H9 (cell line): ENCODE data around the gene IFNA5. TPM values are rescaled to one million over a fixed set of nuclear protein-coding genes. Genes with fewer than 3 reads are reported as not detected.
A peak's percentile ranks its signal among the peaks of the same experiment; 100 is the strongest.

ENCODE experiments used
- DNase-seq: peaks from one replicate; pipeline ENCODE4 v3.0.0-alpha.2; 2017
- H2AFZ ChIP-seq: one replicate; pipeline ENCODE4 v1.6.1; 2013; ENCODE audit warnings: mild to moderate bottlenecking, low read length, control low read depth, moderate library complexity
- H2AK5ac ChIP-seq: 2 replicates; pipeline ENCODE4 v1.6.1; 2013; ENCODE audit warnings: low read length, control low read depth, mixed read lengths; ENCODE audit not compliant: insufficient read length
- H2BK120ac ChIP-seq: one replicate; pipeline ENCODE4 v1.6.1; 2013; ENCODE audit warnings: low read depth, mild to moderate bottlenecking, low read length, control low read depth, inconsistent platforms; ENCODE audit not compliant: poor library complexity, severe bottlenecking
- H2BK12ac ChIP-seq: 2 replicates; pipeline ENCODE4 v1.6.1; 2013; ENCODE audit warnings: low read length, control low read depth, mixed read lengths, low read depth; ENCODE audit not compliant: insufficient read length
- H2BK15ac ChIP-seq: 2 replicates; pipeline ENCODE4 v1.6.1; 2013; ENCODE audit warnings: low read depth, low read length, control low read depth
- H2BK20ac ChIP-seq: one replicate; pipeline ENCODE4 v1.6.1; 2013; ENCODE audit warnings: low read depth, mild to moderate bottlenecking, low read length, control low read depth, inconsistent platforms; ENCODE audit not compliant: poor library complexity, severe bottlenecking
- H2BK5ac ChIP-seq: 2 replicates; pipeline ENCODE4 v1.6.1; 2013; ENCODE audit warnings: low read length, control low read depth, mixed read lengths; ENCODE audit not compliant: insufficient read length
- H3K14ac ChIP-seq: 2 replicates; pipeline ENCODE4 v1.6.1; 2013; ENCODE audit warnings: low read length, control low read depth; ENCODE audit not compliant: insufficient read depth
- H3K18ac ChIP-seq: 2 replicates; pipeline ENCODE4 v1.6.1; 2013; ENCODE audit warnings: low read depth, mild to moderate bottlenecking, mixed read lengths, low read length, control low read depth; ENCODE audit not compliant: insufficient read length
- H3K23ac ChIP-seq: 2 replicates; pipeline ENCODE4 v1.6.1; 2013; ENCODE audit warnings: low read length, control low read depth, mixed read lengths, low read depth; ENCODE audit not compliant: insufficient read length
- H3K23me2 ChIP-seq: 2 replicates; pipeline ENCODE4 v1.6.1; 2013; ENCODE audit warnings: low read depth, mild to moderate bottlenecking, mixed read lengths, low read length, control low read depth; ENCODE audit not compliant: insufficient read length, poor library complexity, severe bottlenecking
- H3K27ac ChIP-seq: 2 replicates; pipeline ENCODE4 v1.5.1; 2013; ENCODE audit warnings: low read length, control low read depth, mixed read lengths, low read depth; ENCODE audit not compliant: insufficient read length
- H3K27me3 ChIP-seq: 2 replicates; pipeline ENCODE4 v1.6.1; 2013; ENCODE audit warnings: low read length, control low read depth, inconsistent platforms; ENCODE audit not compliant: insufficient read depth
- H3K4ac ChIP-seq: 2 replicates; pipeline ENCODE4 v1.6.1; 2013; ENCODE audit warnings: low read depth, mild to moderate bottlenecking, control low read depth, inconsistent platforms, low read length, moderate library complexity
- H3K4me1 ChIP-seq: 2 replicates; pipeline ENCODE4 v1.6.1; 2013; ENCODE audit warnings: low read length, control low read depth, inconsistent platforms; ENCODE audit not compliant: insufficient read depth
- H3K4me2 ChIP-seq: 2 replicates; pipeline ENCODE4 v1.6.1; 2013; ENCODE audit warnings: low read length, control low read depth, mixed read lengths; ENCODE audit not compliant: insufficient read length, insufficient read depth
- H3K56ac ChIP-seq: 2 replicates; pipeline ENCODE4 v1.6.1; 2013; ENCODE audit warnings: low read depth, mild to moderate bottlenecking, mixed read lengths, low read length, control low read depth; ENCODE audit not compliant: insufficient read length
- H3K79me1 ChIP-seq: 2 replicates; pipeline ENCODE4 v1.6.1; 2013; ENCODE audit warnings: low read depth, mild to moderate bottlenecking, moderate library complexity, low read length, control low read depth, inconsistent platforms; ENCODE audit not compliant: insufficient read depth, poor library complexity, severe bottlenecking
- H3K79me2 ChIP-seq: 2 replicates; pipeline ENCODE4 v1.6.1; 2013; ENCODE audit warnings: low read length, control low read depth, inconsistent platforms; ENCODE audit not compliant: insufficient read depth
- H3K9ac ChIP-seq: 2 replicates; pipeline ENCODE4 v1.6.1; 2013; ENCODE audit warnings: low read length, control low read depth, mixed read lengths; ENCODE audit not compliant: insufficient read length; ENCODE audit errors: extremely low read depth
- H3K9me3 ChIP-seq: one replicate; pipeline ENCODE4 v1.6.1; 2013; ENCODE audit warnings: low read depth, low read length, inconsistent platforms; ENCODE audit not compliant: control insufficient read depth
- H3T11ph ChIP-seq: one replicate; pipeline ENCODE4 v1.6.1; 2013; ENCODE audit warnings: mild to moderate bottlenecking, low read length, control low read depth, inconsistent platforms
- H4K20me1 ChIP-seq: one replicate; pipeline ENCODE4 v1.6.1; 2013; ENCODE audit not compliant: control insufficient read depth, insufficient read length, insufficient read depth
- H4K5ac ChIP-seq: 2 replicates; pipeline ENCODE4 v1.6.1; 2013; ENCODE audit warnings: low read depth, mild to moderate bottlenecking, mixed read lengths, low read length, control low read depth; ENCODE audit not compliant: insufficient read length
- H4K8ac ChIP-seq: replicated peaks from 2 replicates; pipeline ENCODE4 v1.6.1; 2013; ENCODE audit warnings: low read length, control low read depth, mixed read lengths, low read depth; ENCODE audit not compliant: insufficient read length
- H4K91ac ChIP-seq: 2 replicates; pipeline ENCODE4 v1.6.1; 2013; ENCODE audit warnings: low read depth, mild to moderate bottlenecking, moderate library complexity, mixed read lengths, low read length, control low read depth; ENCODE audit not compliant: insufficient read length
- H3K27ac Mint-ChIP-seq, 3 experiments: 2 replicates in 2 of 3; 3 replicates in 1 of 3; pipeline ENCODE4 v1.8.0; 2020 to 2021; ENCODE audit warnings: mixed read lengths in 3 of 3, mild to moderate bottlenecking in 1 of 3, moderate library complexity in 1 of 3
- H3K27me3 Mint-ChIP-seq: 2 replicates; pipeline ENCODE4 v1.8.0; 2021; ENCODE audit warnings: low read depth, mild to moderate bottlenecking, moderate library complexity, mixed read lengths
- H3K36me3 Mint-ChIP-seq, 3 experiments: 2 replicates in 2 of 3; 3 replicates in 1 of 3; pipeline ENCODE4 v1.8.0; 2020 to 2021; ENCODE audit warnings: low read depth in 3 of 3, mixed read lengths in 3 of 3; ENCODE audit not compliant: insufficient read depth in 1 of 3
- H3K4me1 Mint-ChIP-seq, 2 experiments: 2 replicates each; pipeline ENCODE4 v1.8.0; 2020; ENCODE audit warnings: mixed read lengths in 2 of 2
- H3K4me3 Mint-ChIP-seq, 2 experiments: 2 replicates in 1 of 2; 3 replicates in 1 of 2; pipeline ENCODE4 v1.8.0; 2020 to 2021; ENCODE audit warnings: mild to moderate bottlenecking in 2 of 2, mixed read lengths in 2 of 2, moderate library complexity in 1 of 2
- H3K9me3 Mint-ChIP-seq, 2 experiments: 2 replicates in 1 of 2; 3 replicates in 1 of 2; pipeline ENCODE4 v1.8.0; 2020; ENCODE audit warnings: mild to moderate bottlenecking in 2 of 2, mixed read lengths in 2 of 2, moderate library complexity in 1 of 2
- WGBS: extraction: QIAGEN DNeasy Blood & Tissue Kit; methylation state at CpG from one replicate; pipeline ENCODE4 v1.1.7; 2013; ENCODE audit warnings: missing lambda C conversion rate, low lambda C conversion rate, mixed read lengths; ENCODE audit not compliant: insufficient read length; ENCODE audit errors: extremely low coverage; 5-methylcytosine and 5-hydroxymethylcytosine counted together
- total RNA-seq: library from RNA; stranded (reverse); gene quantifications from 2 replicates; pipeline ENCODE4 v1.2.1, GENCODE V29; 2021
- TF ChIP-seq, protein P1 (sequence below): fragments of 200-600 bp; sonication (generic); conservative IDR thresholded peaks from 3 replicates; pipeline ENCODE4 v1.8.0; 2021; ENCODE audit warnings: antibody characterized with exemption, mild to moderate bottlenecking

The IFNA5 gene
- total RNA-seq, 1 experiment from 2014 or later, result not detected

DNA sequence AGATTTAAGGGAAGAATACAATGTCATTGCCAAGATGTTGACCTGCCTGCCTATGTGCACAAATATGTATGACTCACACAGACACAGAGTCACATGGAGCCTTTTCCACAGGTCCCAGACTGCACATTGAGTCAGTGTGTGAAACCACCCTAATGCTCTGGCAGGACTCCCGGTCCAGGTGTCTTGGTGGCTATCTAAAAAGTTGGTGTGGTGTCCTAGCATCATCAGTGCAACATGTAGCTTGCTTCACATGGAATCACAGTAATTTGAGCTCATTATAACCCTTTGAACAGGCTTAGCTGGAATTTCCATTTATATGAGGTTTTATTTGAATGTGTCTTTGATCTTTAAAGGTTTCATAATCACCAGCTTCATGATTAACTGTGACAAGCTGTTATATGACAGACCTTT is 10.7 kb downstream of the IFNA5 start:
- no peak overlapping the region for H3K4ac ChIP-seq
- H4K20me1 ChIP-seq, result no peaks in the 10 kb centered on the region
- H4K5ac ChIP-seq, result no peak overlapping the region
- peaks cover 25% of the 10 kb centered on the region for H3K27me3 Mint-ChIP-seq
- DNase-seq, result no peak
- H2BK20ac ChIP-seq, result no peak overlapping the region
- no peak overlapping the region for H3K9ac ChIP-seq
- H3K79me2 ChIP-seq, result no peaks in the 10 kb centered on the region
- H3K79me1 ChIP-seq, result no peaks in the 10 kb centered on the region
- no peak overlapping the region for H2AK5ac ChIP-seq
- H3K4me1 ChIP-seq, result no peaks in the 10 kb centered on the region
- H3K14ac ChIP-seq, result no peak overlapping the region
- 0 out of 5 replicates have a peak, but pooled peaks cover 0 to 3% of the 10 kb centered on the region in 2 experiments for H3K9me3 Mint-ChIP-seq
- H3K27ac ChIP-seq, result no peak overlapping the region
- H3K23me2 ChIP-seq, result no peaks in the 10 kb centered on the region
- no peak overlapping the region for H3K18ac ChIP-seq
- H2BK15ac ChIP-seq, result peak overlapping the region; percentile 80; the same call in 1 of the 2 replicates
- no peak overlapping the region for H2BK120ac ChIP-seq
- no peak overlapping the region for H3T11ph ChIP-seq
- no peak overlapping the region for H2BK12ac ChIP-seq
- no peaks in the 10 kb centered on the region for H3K4me1 Mint-ChIP-seq
- H3K23ac ChIP-seq, result no peak overlapping the region
- no peak overlapping the region for H3K4me3 Mint-ChIP-seq
- H2AFZ ChIP-seq, result no peak overlapping the region
- no CpG with 5 or more reads among the region's 1 CpG for whole genome bisulfite sequencing
- no peak overlapping the region for H4K8ac ChIP-seq
- no peak overlapping the region for H2BK5ac ChIP-seq
- no peaks in the 10 kb centered on the region for H3K9me3 ChIP-seq
- no peak overlapping the region for H3K56ac ChIP-seq
- H3K36me3 Mint-ChIP-seq, result no peaks in the 10 kb centered on the region
- TF ChIP-seq, protein P1, sequence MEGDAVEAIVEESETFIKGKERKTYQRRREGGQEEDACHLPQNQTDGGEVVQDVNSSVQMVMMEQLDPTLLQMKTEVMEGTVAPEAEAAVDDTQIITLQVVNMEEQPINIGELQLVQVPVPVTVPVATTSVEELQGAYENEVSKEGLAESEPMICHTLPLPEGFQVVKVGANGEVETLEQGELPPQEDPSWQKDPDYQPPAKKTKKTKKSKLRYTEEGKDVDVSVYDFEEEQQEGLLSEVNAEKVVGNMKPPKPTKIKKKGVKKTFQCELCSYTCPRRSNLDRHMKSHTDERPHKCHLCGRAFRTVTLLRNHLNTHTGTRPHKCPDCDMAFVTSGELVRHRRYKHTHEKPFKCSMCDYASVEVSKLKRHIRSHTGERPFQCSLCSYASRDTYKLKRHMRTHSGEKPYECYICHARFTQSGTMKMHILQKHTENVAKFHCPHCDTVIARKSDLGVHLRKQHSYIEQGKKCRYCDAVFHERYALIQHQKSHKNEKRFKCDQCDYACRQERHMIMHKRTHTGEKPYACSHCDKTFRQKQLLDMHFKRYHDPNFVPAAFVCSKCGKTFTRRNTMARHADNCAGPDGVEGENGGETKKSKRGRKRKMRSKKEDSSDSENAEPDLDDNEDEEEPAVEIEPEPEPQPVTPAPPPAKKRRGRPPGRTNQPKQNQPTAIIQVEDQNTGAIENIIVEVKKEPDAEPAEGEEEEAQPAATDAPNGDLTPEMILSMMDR, result no peak
- no peak overlapping the region for H3K27ac Mint-ChIP-seq
- H3K27me3 ChIP-seq, result no peaks in the 10 kb centered on the region; the same call in 1 of the 2 replicates
- no peak overlapping the region for H4K91ac ChIP-seq
- H3K4me2 ChIP-seq, result no peak overlapping the region
